ENCODE data around the gene PCSK4.

PCSK4 gene

DNA sequence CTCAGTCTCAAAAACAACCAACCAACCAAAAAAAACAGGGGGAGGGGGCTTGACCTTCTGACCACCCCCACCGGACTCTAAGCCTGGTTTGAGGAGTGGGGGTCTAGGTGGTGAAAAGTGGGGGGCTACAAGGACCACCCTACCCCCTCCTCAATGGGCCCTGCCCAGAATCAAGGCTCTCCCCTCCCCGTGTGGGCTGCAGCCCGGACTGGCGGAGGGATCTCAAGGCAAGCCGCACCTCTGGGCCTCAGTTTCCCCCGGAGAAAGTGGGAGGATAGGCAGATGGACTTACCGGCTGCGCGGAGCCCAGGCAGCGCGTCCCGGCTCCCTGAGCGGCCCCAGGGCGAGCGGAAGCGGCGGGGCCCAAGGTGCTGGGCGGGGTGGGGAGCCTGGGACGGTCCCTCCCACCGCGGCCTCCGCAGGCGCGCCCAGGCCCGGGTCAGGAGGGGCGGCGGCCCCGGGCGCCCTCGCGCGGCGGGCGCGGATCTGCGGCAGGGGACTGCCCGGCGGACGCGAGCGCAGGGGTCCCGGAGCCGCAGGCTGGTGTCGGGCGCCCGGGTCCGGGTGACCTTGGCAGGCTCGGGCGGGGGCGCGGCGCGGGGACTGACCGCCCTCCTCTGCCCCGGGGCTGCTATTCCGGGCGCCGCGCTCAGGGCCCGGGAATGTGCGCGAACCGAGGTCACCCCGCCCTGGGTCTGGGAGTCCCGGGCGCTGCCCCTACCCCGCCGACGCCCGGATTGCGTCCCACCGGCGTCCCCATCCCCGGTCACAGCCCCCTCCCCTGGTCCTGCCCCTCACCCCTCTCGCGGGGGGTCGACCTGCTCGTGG, 22.7 kb upstream of the PCSK4 start, which contains the start of gene ADAMTSL5 (continued):
- TF ChIP-seq, protein P1, sequence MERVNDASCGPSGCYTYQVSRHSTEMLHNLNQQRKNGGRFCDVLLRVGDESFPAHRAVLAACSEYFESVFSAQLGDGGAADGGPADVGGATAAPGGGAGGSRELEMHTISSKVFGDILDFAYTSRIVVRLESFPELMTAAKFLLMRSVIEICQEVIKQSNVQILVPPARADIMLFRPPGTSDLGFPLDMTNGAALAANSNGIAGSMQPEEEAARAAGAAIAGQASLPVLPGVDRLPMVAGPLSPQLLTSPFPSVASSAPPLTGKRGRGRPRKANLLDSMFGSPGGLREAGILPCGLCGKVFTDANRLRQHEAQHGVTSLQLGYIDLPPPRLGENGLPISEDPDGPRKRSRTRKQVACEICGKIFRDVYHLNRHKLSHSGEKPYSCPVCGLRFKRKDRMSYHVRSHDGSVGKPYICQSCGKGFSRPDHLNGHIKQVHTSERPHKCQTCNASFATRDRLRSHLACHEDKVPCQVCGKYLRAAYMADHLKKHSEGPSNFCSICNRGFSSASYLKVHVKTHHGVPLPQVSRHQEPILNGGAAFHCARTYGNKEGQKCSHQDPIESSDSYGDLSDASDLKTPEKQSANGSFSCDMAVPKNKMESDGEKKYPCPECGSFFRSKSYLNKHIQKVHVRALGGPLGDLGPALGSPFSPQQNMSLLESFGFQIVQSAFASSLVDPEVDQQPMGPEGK (tag by site-specific recombination; IDR thresholded peaks at IDR 0.05): peak; percentile 29
- TF ChIP-seq ZBTB7A (tag by site-specific recombination; IDR thresholded peaks at IDR 0.05; ENCODE audit: low read depth): peak; percentile 96
- TF ChIP-seq ZNF335 (tag by site-specific recombination; conservative IDR thresholded peaks at IDR 0.05): no peak
- 0 out of 2 replicates have a peak, but pooled peaks have one; percentile 14 for TF ChIP-seq ZEB2 (tag by site-specific recombination; IDR thresholded peaks at IDR 0.05)
- TF ChIP-seq, protein P2, sequence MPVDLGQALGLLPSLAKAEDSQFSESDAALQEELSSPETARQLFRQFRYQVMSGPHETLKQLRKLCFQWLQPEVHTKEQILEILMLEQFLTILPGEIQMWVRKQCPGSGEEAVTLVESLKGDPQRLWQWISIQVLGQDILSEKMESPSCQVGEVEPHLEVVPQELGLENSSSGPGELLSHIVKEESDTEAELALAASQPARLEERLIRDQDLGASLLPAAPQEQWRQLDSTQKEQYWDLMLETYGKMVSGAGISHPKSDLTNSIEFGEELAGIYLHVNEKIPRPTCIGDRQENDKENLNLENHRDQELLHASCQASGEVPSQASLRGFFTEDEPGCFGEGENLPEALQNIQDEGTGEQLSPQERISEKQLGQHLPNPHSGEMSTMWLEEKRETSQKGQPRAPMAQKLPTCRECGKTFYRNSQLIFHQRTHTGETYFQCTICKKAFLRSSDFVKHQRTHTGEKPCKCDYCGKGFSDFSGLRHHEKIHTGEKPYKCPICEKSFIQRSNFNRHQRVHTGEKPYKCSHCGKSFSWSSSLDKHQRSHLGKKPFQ (tag by site-specific recombination; IDR thresholded peaks at IDR 0.05): no peak
- TF ChIP-seq ZNF529 (tag by site-specific recombination; IDR thresholded peaks at IDR 0.05; ENCODE audit: insufficient replicate concordance): no peak
- TF ChIP-seq ZNF610 (tag by site-specific recombination; IDR thresholded peaks at IDR 0.05; ENCODE audit: borderline replicate concordance): no peak
- TF ChIP-seq, protein P3, sequence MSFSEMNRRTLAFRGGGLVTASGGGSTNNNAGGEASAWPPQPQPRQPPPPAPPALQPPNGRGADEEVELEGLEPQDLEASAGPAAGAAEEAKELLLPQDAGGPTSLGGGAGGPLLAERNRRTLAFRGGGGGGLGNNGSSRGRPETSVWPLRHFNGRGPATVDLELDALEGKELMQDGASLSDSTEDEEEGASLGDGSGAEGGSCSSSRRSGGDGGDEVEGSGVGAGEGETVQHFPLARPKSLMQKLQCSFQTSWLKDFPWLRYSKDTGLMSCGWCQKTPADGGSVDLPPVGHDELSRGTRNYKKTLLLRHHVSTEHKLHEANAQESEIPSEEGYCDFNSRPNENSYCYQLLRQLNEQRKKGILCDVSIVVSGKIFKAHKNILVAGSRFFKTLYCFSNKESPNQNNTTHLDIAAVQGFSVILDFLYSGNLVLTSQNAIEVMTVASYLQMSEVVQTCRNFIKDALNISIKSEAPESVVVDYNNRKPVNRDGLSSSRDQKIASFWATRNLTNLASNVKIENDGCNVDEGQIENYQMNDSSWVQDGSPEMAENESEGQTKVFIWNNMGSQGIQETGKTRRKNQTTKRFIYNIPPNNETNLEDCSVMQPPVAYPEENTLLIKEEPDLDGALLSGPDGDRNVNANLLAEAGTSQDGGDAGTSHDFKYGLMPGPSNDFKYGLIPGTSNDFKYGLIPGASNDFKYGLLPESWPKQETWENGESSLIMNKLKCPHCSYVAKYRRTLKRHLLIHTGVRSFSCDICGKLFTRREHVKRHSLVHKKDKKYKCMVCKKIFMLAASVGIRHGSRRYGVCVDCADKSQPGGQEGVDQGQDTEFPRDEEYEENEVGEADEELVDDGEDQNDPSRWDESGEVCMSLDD (tag by site-specific recombination; IDR thresholded peaks at IDR 0.05): peak; percentile 65; the same call in 1 of the 2 replicates
- peak; percentile 57 for TF ChIP-seq IKZF3 (tag by site-specific recombination; IDR thresholded peaks at IDR 0.05)
- TF ChIP-seq YY1 (tag by site-specific recombination; IDR thresholded peaks at IDR 0.05): no peak
- no peak for TF ChIP-seq PRDM1 (tag by site-specific recombination; IDR thresholded peaks at IDR 0.05)
- no peak for TF ChIP-seq ZNF423 (tag by site-specific recombination; IDR thresholded peaks at IDR 0.05)
- TF ChIP-seq, protein P4, sequence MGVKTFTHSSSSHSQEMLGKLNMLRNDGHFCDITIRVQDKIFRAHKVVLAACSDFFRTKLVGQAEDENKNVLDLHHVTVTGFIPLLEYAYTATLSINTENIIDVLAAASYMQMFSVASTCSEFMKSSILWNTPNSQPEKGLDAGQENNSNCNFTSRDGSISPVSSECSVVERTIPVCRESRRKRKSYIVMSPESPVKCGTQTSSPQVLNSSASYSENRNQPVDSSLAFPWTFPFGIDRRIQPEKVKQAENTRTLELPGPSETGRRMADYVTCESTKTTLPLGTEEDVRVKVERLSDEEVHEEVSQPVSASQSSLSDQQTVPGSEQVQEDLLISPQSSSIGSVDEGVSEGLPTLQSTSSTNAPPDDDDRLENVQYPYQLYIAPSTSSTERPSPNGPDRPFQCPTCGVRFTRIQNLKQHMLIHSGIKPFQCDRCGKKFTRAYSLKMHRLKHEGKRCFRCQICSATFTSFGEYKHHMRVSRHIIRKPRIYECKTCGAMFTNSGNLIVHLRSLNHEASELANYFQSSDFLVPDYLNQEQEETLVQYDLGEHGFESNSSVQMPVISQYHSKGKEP (tag by site-specific recombination; IDR thresholded peaks at IDR 0.05): no peak
- TF ChIP-seq ZNF830 (tag by site-specific recombination; IDR thresholded peaks at IDR 0.05; ENCODE audit: low read depth): no peak
- TF ChIP-seq, protein P5, sequence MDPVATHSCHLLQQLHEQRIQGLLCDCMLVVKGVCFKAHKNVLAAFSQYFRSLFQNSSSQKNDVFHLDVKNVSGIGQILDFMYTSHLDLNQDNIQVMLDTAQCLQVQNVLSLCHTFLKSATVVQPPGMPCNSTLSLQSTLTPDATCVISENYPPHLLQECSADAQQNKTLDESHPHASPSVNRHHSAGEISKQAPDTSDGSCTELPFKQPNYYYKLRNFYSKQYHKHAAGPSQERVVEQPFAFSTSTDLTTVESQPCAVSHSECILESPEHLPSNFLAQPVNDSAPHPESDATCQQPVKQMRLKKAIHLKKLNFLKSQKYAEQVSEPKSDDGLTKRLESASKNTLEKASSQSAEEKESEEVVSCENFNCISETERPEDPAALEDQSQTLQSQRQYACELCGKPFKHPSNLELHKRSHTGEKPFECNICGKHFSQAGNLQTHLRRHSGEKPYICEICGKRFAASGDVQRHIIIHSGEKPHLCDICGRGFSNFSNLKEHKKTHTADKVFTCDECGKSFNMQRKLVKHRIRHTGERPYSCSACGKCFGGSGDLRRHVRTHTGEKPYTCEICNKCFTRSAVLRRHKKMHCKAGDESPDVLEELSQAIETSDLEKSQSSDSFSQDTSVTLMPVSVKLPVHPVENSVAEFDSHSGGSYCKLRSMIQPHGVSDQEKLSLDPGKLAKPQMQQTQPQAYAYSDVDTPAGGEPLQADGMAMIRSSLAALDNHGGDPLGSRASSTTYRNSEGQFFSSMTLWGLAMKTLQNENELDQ (tag by site-specific recombination; IDR thresholded peaks at IDR 0.05; ENCODE audit: low read depth): no peak
- TF ChIP-seq ZNF658 (tag by site-specific recombination; IDR thresholded peaks at IDR 0.05): no peak
- TF ChIP-seq ZFP3 (tag by site-specific recombination; IDR thresholded peaks at IDR 0.05; ENCODE audit: low read depth): no peak
- TF ChIP-seq SALL2 (tag by site-specific recombination; IDR thresholded peaks at IDR 0.05; ENCODE audit: borderline replicate concordance): no peak
- TF ChIP-seq ZNF23 (tag by site-specific recombination; IDR thresholded peaks at IDR 0.05; ENCODE audit: borderline replicate concordance): no peak
- TF ChIP-seq, protein P6, sequence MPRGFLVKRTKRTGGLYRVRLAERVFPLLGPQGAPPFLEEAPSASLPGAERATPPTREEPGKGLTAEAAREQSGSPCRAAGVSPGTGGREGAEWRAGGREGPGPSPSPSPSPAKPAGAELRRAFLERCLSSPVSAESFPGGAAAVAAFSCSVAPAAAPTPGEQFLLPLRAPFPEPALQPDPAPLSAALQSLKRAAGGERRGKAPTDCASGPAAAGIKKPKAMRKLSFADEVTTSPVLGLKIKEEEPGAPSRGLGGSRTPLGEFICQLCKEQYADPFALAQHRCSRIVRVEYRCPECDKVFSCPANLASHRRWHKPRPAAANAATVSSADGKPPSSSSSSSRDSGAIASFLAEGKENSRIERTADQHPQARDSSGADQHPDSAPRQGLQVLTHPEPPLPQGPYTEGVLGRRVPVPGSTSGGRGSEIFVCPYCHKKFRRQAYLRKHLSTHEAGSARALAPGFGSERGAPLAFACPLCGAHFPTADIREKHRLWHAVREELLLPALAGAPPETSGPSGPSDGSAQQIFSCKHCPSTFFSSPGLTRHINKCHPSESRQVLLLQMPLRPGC (tag by site-specific recombination; IDR thresholded peaks at IDR 0.05): no peak
- TF ChIP-seq ZNF140 (tag by site-specific recombination; IDR thresholded peaks at IDR 0.05): no peak
- TF ChIP-seq TCF7L2 (IDR thresholded peaks at IDR 0.05; ENCODE audit: borderline replicate concordance, low read depth, low read length): no peak
- TF ChIP-seq ZNF514 (tag by site-specific recombination; IDR thresholded peaks at IDR 0.05): no peak
- no peak for TF ChIP-seq ZNF2 (tag by site-specific recombination; IDR thresholded peaks at IDR 0.05)
- TF ChIP-seq ZNF114 (tag by site-specific recombination; IDR thresholded peaks at IDR 0.05): no peak

Measured in HEK293 (cell line).